Testis (tissue), 2 donors: ENCODE data around the gene PRRT2.

ENCODE experiments used
- POLR2A ChIP-seq: fragments of 450-650 bp; IDR thresholded peaks from one replicate; pipeline ENCODE4 v1.6.1; 2017; ENCODE audit warnings: antibody characterized with exemption, mild to moderate bottlenecking, moderate library complexity
- TF ChIP-seq, protein P1 (sequence below), 3 experiments: fragments of 450-650 bp in 2 of 3; fragments of 200-600 bp in 1 of 3; sonication (generic) in 1 of 3; IDR thresholded peaks; one replicate each; pipeline ENCODE4 v1.5.1; 2016 to 2019; ENCODE audit warnings: antibody characterized with exemption in 3 of 3, mild to moderate bottlenecking in 2 of 3, moderate library complexity in 1 of 3

DNA sequence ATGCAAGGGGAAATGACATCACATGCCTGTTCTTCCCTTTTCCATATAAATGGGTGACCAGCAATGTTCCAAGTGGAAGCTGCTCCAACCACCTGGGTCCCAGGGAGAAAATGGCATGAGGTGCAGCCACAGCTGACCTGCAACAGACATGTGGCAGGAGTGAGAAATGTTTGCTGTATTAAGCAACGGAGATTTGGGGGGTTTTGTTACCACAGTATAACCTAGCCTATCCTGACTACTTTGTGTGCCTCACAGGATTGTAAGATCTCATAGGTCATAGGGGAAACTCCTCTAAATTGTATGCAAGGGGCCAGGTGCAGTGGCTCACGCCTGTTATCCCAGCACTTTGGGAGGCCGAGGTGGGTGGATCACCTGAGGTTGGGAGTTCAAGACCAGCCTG lies 39.0 kb downstream of the PRRT2 start:
- TF ChIP-seq, protein P1, sequence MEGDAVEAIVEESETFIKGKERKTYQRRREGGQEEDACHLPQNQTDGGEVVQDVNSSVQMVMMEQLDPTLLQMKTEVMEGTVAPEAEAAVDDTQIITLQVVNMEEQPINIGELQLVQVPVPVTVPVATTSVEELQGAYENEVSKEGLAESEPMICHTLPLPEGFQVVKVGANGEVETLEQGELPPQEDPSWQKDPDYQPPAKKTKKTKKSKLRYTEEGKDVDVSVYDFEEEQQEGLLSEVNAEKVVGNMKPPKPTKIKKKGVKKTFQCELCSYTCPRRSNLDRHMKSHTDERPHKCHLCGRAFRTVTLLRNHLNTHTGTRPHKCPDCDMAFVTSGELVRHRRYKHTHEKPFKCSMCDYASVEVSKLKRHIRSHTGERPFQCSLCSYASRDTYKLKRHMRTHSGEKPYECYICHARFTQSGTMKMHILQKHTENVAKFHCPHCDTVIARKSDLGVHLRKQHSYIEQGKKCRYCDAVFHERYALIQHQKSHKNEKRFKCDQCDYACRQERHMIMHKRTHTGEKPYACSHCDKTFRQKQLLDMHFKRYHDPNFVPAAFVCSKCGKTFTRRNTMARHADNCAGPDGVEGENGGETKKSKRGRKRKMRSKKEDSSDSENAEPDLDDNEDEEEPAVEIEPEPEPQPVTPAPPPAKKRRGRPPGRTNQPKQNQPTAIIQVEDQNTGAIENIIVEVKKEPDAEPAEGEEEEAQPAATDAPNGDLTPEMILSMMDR (IDR thresholded peaks at IDR 0.05): no peak
- TF ChIP-seq POLR2A: no peak
